ENCODE measurements around the gene AGPAT3.

The AGPAT3 gene

GRCh38 chr21:43943512-43944077 is 78.6 kb downstream of the AGPAT3 start:
- no peak overlapping the region for H3K9ac ChIP-seq (ENCODE audit: low read depth in 1 of 2, low read length in 2 of 2)
- peaks cover 0 to 2% of the 10 kb centered on the region in 2 donors for H3K9me3 ChIP-seq (ENCODE audit: control insufficient read depth in 1 of 2, low read length in 2 of 2)
- peaks cover 18 to 26% of the 10 kb centered on the region in 2 donors for H3K4me1 ChIP-seq (ENCODE audit: control insufficient read depth in 1 of 2, insufficient read depth in 2 of 2, low read length in 2 of 2)
- peaks cover 0 to 19% of the 10 kb centered on the region in 2 donors for H3K36me3 ChIP-seq (ENCODE audit: control insufficient read depth in 1 of 2, insufficient read depth in 2 of 2, low read length in 2 of 2)
- H3K27ac ChIP-seq (ENCODE audit: low read depth, low read length) = no peak overlapping the region
- H3K4me3 ChIP-seq (ENCODE audit: low read depth in 1 of 2, low read length in 2 of 2) = no peak overlapping the region
- no peaks in the 10 kb centered on the region for H3K27me3 ChIP-seq (ENCODE audit: control insufficient read depth in 1 of 2, insufficient read depth in 2 of 2, low read length in 2 of 2)

DNA sequence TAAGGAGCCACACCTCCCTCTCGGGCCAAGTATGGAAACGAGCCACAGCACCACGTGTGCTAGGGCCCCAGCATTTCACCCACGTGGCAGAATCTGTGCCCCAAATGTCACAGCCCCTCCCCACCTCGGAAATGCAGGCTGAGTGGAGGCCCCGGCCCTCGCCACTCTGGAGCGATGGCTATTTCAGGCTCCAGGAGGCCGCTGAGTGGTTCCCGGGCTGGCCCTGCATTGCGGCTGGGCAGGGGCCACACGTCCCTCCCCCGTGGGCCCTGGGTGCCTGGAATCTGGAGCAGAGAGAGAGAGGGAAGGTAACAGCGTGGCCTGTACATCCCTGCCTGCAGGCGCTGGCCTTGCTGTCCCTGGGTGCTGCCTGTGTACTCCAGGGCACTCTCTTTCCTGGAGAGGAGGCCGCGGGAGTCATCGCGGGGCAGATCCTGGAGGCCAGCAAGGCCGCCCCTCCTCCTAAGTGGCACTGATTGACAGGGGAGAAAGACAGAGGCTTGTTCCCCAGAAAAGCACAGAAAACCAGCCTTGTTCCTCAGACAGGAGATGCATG is 79.1 kb downstream of the AGPAT3 start:
- Histone ChIP-seq H3K27me3 (ENCODE audit: control insufficient read depth in 1 of 2, insufficient read depth in 2 of 2, low read length in 2 of 2) (no peaks in the 10 kb centered on the region), H3K9ac (ENCODE audit: low read depth in 1 of 2, low read length in 2 of 2) (no peak overlapping the region), H3K4me1 (ENCODE audit: control insufficient read depth in 1 of 2, insufficient read depth in 2 of 2, low read length in 2 of 2) (peaks cover 17 to 21% of the 10 kb centered on the region in 2 donors), H3K4me3 (ENCODE audit: low read depth in 1 of 2, low read length in 2 of 2) (no peak overlapping the region), H3K27ac (ENCODE audit: low read depth, low read length) (no peak overlapping the region), H3K9me3 (ENCODE audit: control insufficient read depth in 1 of 2, low read length in 2 of 2) (peaks cover 0 to 7% of the 10 kb centered on the region in 2 donors), H3K36me3 (ENCODE audit: control insufficient read depth in 1 of 2, insufficient read depth in 2 of 2, low read length in 2 of 2) (peaks cover 0 to 19% of the 10 kb centered on the region in 2 donors)

DNA sequence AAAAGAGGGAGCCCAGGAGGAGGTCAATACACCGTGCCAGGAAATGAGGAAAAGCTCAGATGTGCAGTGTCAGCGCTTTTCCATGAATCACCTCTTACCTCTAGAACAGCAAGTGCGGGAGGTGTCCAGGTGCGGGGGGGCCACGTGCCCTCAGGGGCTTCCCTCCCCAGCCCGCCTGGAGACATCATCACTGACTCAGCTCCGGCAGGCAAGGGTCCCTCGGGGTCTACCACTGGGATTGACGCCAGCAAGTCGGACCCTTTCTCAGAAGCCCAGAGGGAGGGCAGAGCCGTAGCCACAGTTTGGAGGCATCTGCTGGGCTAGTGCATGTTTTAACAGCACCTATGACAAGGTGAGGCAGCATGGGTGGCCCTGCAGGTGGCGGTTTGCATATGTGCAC is 79.7 kb downstream of the AGPAT3 start:
- Histone ChIP-seq H3K9me3 (ENCODE audit: control insufficient read depth in 1 of 2, low read length in 2 of 2) (peaks cover 0 to 8% of the 10 kb centered on the region in 2 donors), H3K27me3 (ENCODE audit: control insufficient read depth in 1 of 2, insufficient read depth in 2 of 2, low read length in 2 of 2) (no peaks in the 10 kb centered on the region), H3K9ac (ENCODE audit: low read depth in 1 of 2, low read length in 2 of 2) (no peak overlapping the region), H3K4me3 (ENCODE audit: low read depth in 1 of 2, low read length in 2 of 2) (no peak overlapping the region), H3K27ac (ENCODE audit: low read depth, low read length) (no peak overlapping the region), H3K36me3 (ENCODE audit: control insufficient read depth in 1 of 2, insufficient read depth in 2 of 2, low read length in 2 of 2) (peaks cover 0 to 17% of the 10 kb centered on the region in 2 donors), H3K4me1 (ENCODE audit: control insufficient read depth in 1 of 2, insufficient read depth in 2 of 2, low read length in 2 of 2) (peaks cover 11 to 15% of the 10 kb centered on the region in 2 donors)

- Histone ChIP-seq H3K36me3 (ENCODE audit: control insufficient read depth in 1 of 2, insufficient read depth in 2 of 2, low read length in 2 of 2) (peaks cover 0 to 13% of the 10 kb centered on the region in 2 donors), H3K4me3 (ENCODE audit: low read depth in 1 of 2, low read length in 2 of 2) (no peak overlapping the region), H3K27ac (ENCODE audit: low read depth, low read length) (no peak overlapping the region), H3K4me1 (ENCODE audit: control insufficient read depth in 1 of 2, insufficient read depth in 2 of 2, low read length in 2 of 2) (peaks cover 20 to 24% of the 10 kb centered on the region in 2 donors), H3K9me3 (ENCODE audit: control insufficient read depth in 1 of 2, low read length in 2 of 2) (peaks cover 0 to 8% of the 10 kb centered on the region in 2 donors), H3K27me3 (ENCODE audit: control insufficient read depth in 1 of 2, insufficient read depth in 2 of 2, low read length in 2 of 2) (no peaks in the 10 kb centered on the region), H3K9ac (ENCODE audit: low read depth in 1 of 2, low read length in 2 of 2) (no peak overlapping the region)
Measured at GRCh38 chr21:43948740-43949498, 83.9 kb downstream of the AGPAT3 start.

DNA sequence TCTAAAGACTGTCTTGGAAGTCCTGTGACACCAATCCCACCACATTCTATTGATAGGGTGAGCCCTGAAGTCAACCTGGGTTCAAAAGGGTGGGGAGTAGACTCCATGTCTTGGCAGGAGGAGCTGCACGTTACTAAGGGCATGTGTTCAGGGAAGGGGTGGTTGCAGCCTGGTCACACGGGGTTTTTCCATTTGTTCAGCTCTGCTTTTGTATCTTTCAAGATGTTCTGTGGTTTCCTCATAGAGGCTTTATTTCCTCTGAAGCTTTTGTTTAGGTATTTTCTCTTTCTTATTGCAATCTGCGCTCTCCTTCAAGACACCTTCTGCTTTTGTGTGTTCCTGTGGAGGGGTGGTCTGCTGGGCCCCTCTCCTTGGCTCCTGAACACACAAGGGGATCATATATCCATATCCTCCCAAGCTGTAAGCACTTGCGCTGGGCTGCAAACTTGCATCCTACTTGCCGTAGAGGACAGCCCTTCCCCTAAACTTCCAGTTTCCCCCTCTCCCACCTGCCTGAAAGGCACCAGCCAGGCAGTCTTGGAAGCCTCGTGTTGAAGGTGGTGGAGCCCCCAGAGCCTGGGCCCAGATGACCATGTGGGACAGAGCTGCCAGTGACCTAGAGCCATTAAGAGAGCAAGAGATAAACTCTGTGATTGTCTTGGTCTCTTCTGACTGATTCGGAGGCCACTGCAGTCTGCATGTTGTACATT is 84.6 kb downstream of the AGPAT3 start:
- no peak overlapping the region for H3K9ac ChIP-seq (ENCODE audit: low read depth in 1 of 2, low read length in 2 of 2)
- no peak overlapping the region for H3K27ac ChIP-seq (ENCODE audit: low read depth, low read length)
- H3K27me3 ChIP-seq (ENCODE audit: control insufficient read depth in 1 of 2, insufficient read depth in 2 of 2, low read length in 2 of 2) = no peaks in the 10 kb centered on the region
- peaks cover 0 to 13% of the 10 kb centered on the region in 2 donors for H3K36me3 ChIP-seq (ENCODE audit: control insufficient read depth in 1 of 2, insufficient read depth in 2 of 2, low read length in 2 of 2)
- no peak overlapping the region for H3K4me3 ChIP-seq (ENCODE audit: low read depth in 1 of 2, low read length in 2 of 2)
- H3K9me3 ChIP-seq (ENCODE audit: control insufficient read depth in 1 of 2, low read length in 2 of 2) = peaks cover 0 to 8% of the 10 kb centered on the region in 2 donors
- H3K4me1 ChIP-seq (ENCODE audit: control insufficient read depth in 1 of 2, insufficient read depth in 2 of 2, low read length in 2 of 2) = peaks cover 27% of the 10 kb centered on the region in 2 donors

DNA sequence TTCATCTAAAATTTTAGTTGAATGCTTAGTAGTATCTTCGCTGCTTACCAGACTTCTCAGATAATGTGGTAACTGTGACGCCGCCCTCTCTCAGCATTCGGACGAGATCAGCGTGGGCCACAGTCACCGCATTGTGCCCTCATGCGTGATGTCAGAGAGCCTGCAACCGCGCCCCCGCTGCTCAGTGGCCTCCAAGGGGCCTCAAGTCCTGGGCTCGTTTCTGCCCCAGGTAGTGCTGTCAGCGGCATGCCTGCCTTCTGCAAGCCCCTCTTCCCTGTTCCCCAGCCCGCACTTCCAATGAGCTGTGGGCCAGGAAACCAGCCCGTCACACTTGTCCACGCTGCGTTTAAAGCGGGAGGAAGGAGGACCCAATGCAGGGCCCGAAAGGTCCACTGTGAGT is 85.5 kb downstream of the AGPAT3 start:
- Histone ChIP-seq H3K27me3 (ENCODE audit: control insufficient read depth in 1 of 2, insufficient read depth in 2 of 2, low read length in 2 of 2) (no peaks in the 10 kb centered on the region), H3K27ac (ENCODE audit: low read depth, low read length) (no peak overlapping the region), H3K9ac (ENCODE audit: low read depth in 1 of 2, low read length in 2 of 2) (no peak overlapping the region), H3K9me3 (ENCODE audit: control insufficient read depth in 1 of 2, low read length in 2 of 2) (peaks cover 0 to 8% of the 10 kb centered on the region in 2 donors), H3K4me3 (ENCODE audit: low read depth in 1 of 2, low read length in 2 of 2) (no peak overlapping the region), H3K4me1 (ENCODE audit: control insufficient read depth in 1 of 2, insufficient read depth in 2 of 2, low read length in 2 of 2) (peaks cover 27% of the 10 kb centered on the region in 2 donors), H3K36me3 (ENCODE audit: control insufficient read depth in 1 of 2, insufficient read depth in 2 of 2, low read length in 2 of 2) (peaks cover 0 to 17% of the 10 kb centered on the region in 2 donors)

DNA sequence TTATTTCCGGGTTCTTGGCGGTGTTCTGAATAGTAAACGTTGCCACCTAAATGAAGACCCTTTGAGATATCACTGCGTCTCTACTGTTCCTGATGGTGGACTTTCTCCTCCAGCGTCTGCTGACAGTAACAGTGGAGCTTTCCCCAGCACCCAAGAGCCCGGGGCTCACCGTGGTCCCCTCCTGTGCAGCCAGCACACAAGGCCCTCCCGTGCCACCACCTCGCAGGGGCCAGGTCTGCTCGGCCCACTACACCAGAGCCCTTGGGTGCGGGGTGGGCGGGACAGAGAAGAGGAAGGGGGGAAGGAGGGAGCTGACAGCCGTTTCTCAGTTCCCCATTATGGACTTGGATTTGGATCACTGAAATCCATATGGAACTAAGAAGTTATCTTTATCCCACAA is 85.9 kb downstream of the AGPAT3 start:
- Histone ChIP-seq H3K9ac (ENCODE audit: low read depth in 1 of 2, low read length in 2 of 2) (no peak overlapping the region), H3K27ac (ENCODE audit: low read depth, low read length) (no peak overlapping the region), H3K4me1 (ENCODE audit: control insufficient read depth in 1 of 2, insufficient read depth in 2 of 2, low read length in 2 of 2) (peaks cover 27% of the 10 kb centered on the region in 2 donors), H3K4me3 (ENCODE audit: low read depth in 1 of 2, low read length in 2 of 2) (no peak overlapping the region), H3K36me3 (ENCODE audit: control insufficient read depth in 1 of 2, insufficient read depth in 2 of 2, low read length in 2 of 2) (peaks cover 0 to 17% of the 10 kb centered on the region in 2 donors), H3K27me3 (ENCODE audit: control insufficient read depth in 1 of 2, insufficient read depth in 2 of 2, low read length in 2 of 2) (no peaks in the 10 kb centered on the region), H3K9me3 (ENCODE audit: control insufficient read depth in 1 of 2, low read length in 2 of 2) (peaks cover 0 to 8% of the 10 kb centered on the region in 2 donors)

GRCh38 chr21:43951911-43952703 is 87.1 kb downstream of the AGPAT3 start:
- H3K4me3 ChIP-seq (ENCODE audit: low read depth in 1 of 2, low read length in 2 of 2) = no peak overlapping the region
- peaks cover 27% of the 10 kb centered on the region in 2 donors for H3K4me1 ChIP-seq (ENCODE audit: control insufficient read depth in 1 of 2, insufficient read depth in 2 of 2, low read length in 2 of 2)
- H3K27me3 ChIP-seq (ENCODE audit: control insufficient read depth in 1 of 2, insufficient read depth in 2 of 2, low read length in 2 of 2) = no peaks in the 10 kb centered on the region
- H3K27ac ChIP-seq (ENCODE audit: low read depth, low read length) = no peak overlapping the region
- peaks cover 0 to 8% of the 10 kb centered on the region in 2 donors for H3K9me3 ChIP-seq (ENCODE audit: control insufficient read depth in 1 of 2, low read length in 2 of 2)
- H3K36me3 ChIP-seq (ENCODE audit: control insufficient read depth in 1 of 2, insufficient read depth in 2 of 2, low read length in 2 of 2) = peaks cover 0 to 14% of the 10 kb centered on the region in 2 donors
- H3K9ac ChIP-seq (ENCODE audit: low read depth in 1 of 2, low read length in 2 of 2) = no peak overlapping the region

- no peak overlapping the region for H3K27ac ChIP-seq (ENCODE audit: low read depth, low read length)
- peaks cover 0 to 12% of the 10 kb centered on the region in 2 donors for H3K36me3 ChIP-seq (ENCODE audit: control insufficient read depth in 1 of 2, insufficient read depth in 2 of 2, low read length in 2 of 2)
- H3K9me3 ChIP-seq (ENCODE audit: control insufficient read depth in 1 of 2, low read length in 2 of 2) = peaks cover 0 to 8% of the 10 kb centered on the region in 2 donors
- no peaks in the 10 kb centered on the region for H3K27me3 ChIP-seq (ENCODE audit: control insufficient read depth in 1 of 2, insufficient read depth in 2 of 2, low read length in 2 of 2)
- no peak overlapping the region for H3K4me3 ChIP-seq (ENCODE audit: low read depth in 1 of 2, low read length in 2 of 2)
- H3K4me1 ChIP-seq (ENCODE audit: control insufficient read depth in 1 of 2, insufficient read depth in 2 of 2, low read length in 2 of 2) = peaks cover 27% of the 10 kb centered on the region in 2 donors
- no peak overlapping the region for H3K9ac ChIP-seq (ENCODE audit: low read depth in 1 of 2, low read length in 2 of 2)
Measured at GRCh38 chr21:43953021-43953420, 88.0 kb downstream of the AGPAT3 start.
